HepG2 (cell line): ENCODE measurements around the gene HOXB2. TPM values are rescaled to one million over a fixed set of nuclear protein-coding genes. Genes with fewer than 3 reads are reported as not detected.

ENCODE experiments used
- ATAC-seq: fragments of 200-7000 bp; cut with Tn5 transposase; 3 replicates; pipeline ENCODE4 v1.9.1; 2020; ENCODE audit warnings: mild to moderate bottlenecking, moderate library complexity
- BruUV-seq: library from RNA; stranded (reverse); fragments of 400-500 nt; replicated peaks from 2 replicates; lab custom pipeline; 2021; lab: Mats Ljungman, UMichigan
- CTCF ChIA-PET: fragments of 300-600 bp; formaldehyde crosslinking; extraction: SDS; loops from one replicate; lab custom pipeline; 2021; ENCODE audit warnings: low total read pairs, inconsistent platforms, low intra/inter-chr PET ratio; lab: Yijun Ruan, JAX
- POLR2A ChIA-PET: fragments of 350-600 bp; sonication (Branson Sonifier 250); formaldehyde crosslinking; loops from one replicate; lab custom pipeline; 2020; ENCODE audit warnings: antibody characterized with exemption, inconsistent platforms; lab: Yijun Ruan, JAX
- DNase-seq: peaks from one replicate; pipeline ENCODE4 v3.0.0-alpha.2; 2015; ENCODE audit warnings: low spot score
- FAIRE-seq: peaks from 3 replicates; lab custom pipeline; 2011; peaks lifted over from hg19 to GRCh38; lab: Jason Lieb, UNC
- H2AFZ ChIP-seq: one replicate; pipeline ENCODE4 v1.6.1; 2011; ENCODE audit warnings: low read length, inconsistent platforms
- H3K27ac ChIP-seq: fragments of 300-600 bp; 3 replicates; pipeline ENCODE4 v1.8.0; 2011; ENCODE audit warnings: mixed run types, mild to moderate bottlenecking, mixed read lengths, low read length, inconsistent platforms; ENCODE audit not compliant: insufficient read depth; ENCODE audit errors: extremely low read length
- H3K27me3 ChIP-seq, 2 experiments: fragments of 200-600 bp in 1 of 2; 2 replicates in 1 of 2; 3 replicates in 1 of 2; pipeline versions ENCODE4 v1.6.0 to v1.8.0; 2011; ENCODE audit warnings: low read length in 2 of 2, mild to moderate bottlenecking in 2 of 2, moderate library complexity in 2 of 2, inconsistent platforms in 1 of 2; ENCODE audit not compliant: insufficient read depth in 2 of 2, control insufficient read depth in 1 of 2
- H3K36me3 ChIP-seq, 2 experiments: fragments of 200-600 bp in 1 of 2; replicated peaks in 1 of 2; 2 replicates in 1 of 2; 3 replicates in 1 of 2; pipeline versions ENCODE4 v1.5.1 to v1.8.0; 2011; ENCODE audit warnings: low read length in 2 of 2, inconsistent platforms in 1 of 2; ENCODE audit not compliant: insufficient read depth in 2 of 2, control insufficient read depth in 1 of 2
- H3K4me1 ChIP-seq: 2 replicates; pipeline ENCODE4 v1.5.1; 2012; ENCODE audit warnings: low read length, inconsistent platforms; ENCODE audit not compliant: insufficient read depth
- H3K4me2 ChIP-seq: 2 replicates; pipeline ENCODE4 v1.6.0; 2011; ENCODE audit warnings: low read depth, low read length, inconsistent platforms
- H3K4me3 ChIP-seq, 3 experiments: fragments of 200-600 bp in 1 of 3; sonication (generic), shearing (Covaris generic) in 1 of 3; replicated peaks in 1 of 3; 2 replicates each; pipeline ENCODE4 v1.5.1; 2011 to 2016; ENCODE audit warnings: low read length in 3 of 3, inconsistent platforms in 2 of 3, low read depth in 2 of 3, mild to moderate bottlenecking in 2 of 3, control low read depth in 1 of 3, mixed read lengths in 1 of 3; ENCODE audit not compliant: insufficient read depth in 1 of 3
- H3K79me2 ChIP-seq: one replicate; pipeline ENCODE4 v1.6.1; 2011; ENCODE audit warnings: low read length, inconsistent platforms; ENCODE audit not compliant: insufficient read depth
- H3K9ac ChIP-seq: 2 replicates; pipeline ENCODE4 v1.6.0; 2011; ENCODE audit warnings: mild to moderate bottlenecking, low read depth, low read length, inconsistent platforms; ENCODE audit not compliant: insufficient read depth
- H3K9me3 ChIP-seq: 2 replicates; pipeline ENCODE4 v1.5.1; 2012; ENCODE audit warnings: mild to moderate bottlenecking, low read length
- H4K20me1 ChIP-seq: 2 replicates; pipeline ENCODE4 v1.6.0; 2011; ENCODE audit warnings: inconsistent platforms, mild to moderate bottlenecking, low read length, moderate library complexity; ENCODE audit not compliant: insufficient read depth
- DNMT3B ChIP-seq: conservative IDR thresholded peaks from 2 replicates; pipeline ENCODE4 v1.6.1; 2016; ENCODE audit warnings: missing biosample characterization, control low read depth
- EED ChIP-seq: sonication (generic); formaldehyde crosslinking; IDR thresholded peaks from 2 replicates; pipeline ENCODE4 v1.5.0; 2020; ENCODE audit warnings: mild to moderate bottlenecking, missing genetic modification reagents
- FIP1L1 ChIP-seq: fragments of 200-400 bp; formaldehyde crosslinking; IDR thresholded peaks from 2 replicates; pipeline ENCODE4 v1.6.1; 2018; ENCODE audit warnings: low read depth, mild to moderate bottlenecking, low read length, moderate library complexity, borderline replicate concordance; ENCODE audit not compliant: insufficient read depth
- NR2F2 ChIP-seq: IDR thresholded peaks from 2 replicates; pipeline ENCODE4 v1.6.1; 2012; ENCODE audit warnings: low read depth, inconsistent platforms, borderline replicate concordance
- PRMT3 ChIP-seq: sonication (generic); formaldehyde crosslinking; IDR thresholded peaks from 2 replicates; pipeline ENCODE4 v1.8.1; 2022; ENCODE audit warnings: low read depth, mild to moderate bottlenecking, moderate library complexity, missing genetic modification reagents, borderline replicate concordance
- SMARCE1 ChIP-seq: fragments of 450-650 bp; IDR thresholded peaks from 2 replicates; pipeline ENCODE4 v1.6.1; 2017; ENCODE audit warnings: borderline replicate concordance
- ZBTB10 ChIP-seq: sonication (generic); formaldehyde crosslinking; IDR thresholded peaks from 2 replicates; pipeline ENCODE4 v1.4.0; 2020; ENCODE audit warnings: missing genetic modification reagents, borderline replicate concordance
- ZBTB3 ChIP-seq: sonication (generic); formaldehyde crosslinking; IDR thresholded peaks from 2 replicates; pipeline ENCODE4 v1.4.0; 2020; ENCODE audit warnings: low read depth, mild to moderate bottlenecking, moderate library complexity, missing genetic modification reagents, borderline replicate concordance
- ZNF10 ChIP-seq: sonication (generic); formaldehyde crosslinking; IDR thresholded peaks from 2 replicates; pipeline ENCODE4 v1.4.0; 2020; ENCODE audit warnings: mild to moderate bottlenecking, low read depth, missing genetic modification reagents, borderline replicate concordance
- ZNF329 ChIP-seq: sonication (generic); formaldehyde crosslinking; IDR thresholded peaks from 2 replicates; pipeline ENCODE4 v1.9.0; 2021; ENCODE audit warnings: low read depth, mild to moderate bottlenecking, missing genetic modification reagents
- ZNF354B ChIP-seq: sonication (generic); formaldehyde crosslinking; IDR thresholded peaks from 2 replicates; pipeline ENCODE4 v1.8.0; 2022; ENCODE audit warnings: mild to moderate bottlenecking, missing genetic modification reagents
- ZNF407 ChIP-seq: sonication (generic); formaldehyde crosslinking; IDR thresholded peaks from one replicate; pipeline ENCODE4 v1.5.1; 2020; ENCODE audit warnings: mild to moderate bottlenecking, missing genetic modification reagents; ENCODE audit errors: not compliant biosample characterization
- ZNF567 ChIP-seq: sonication (generic); formaldehyde crosslinking; IDR thresholded peaks from 2 replicates; pipeline ENCODE4 v1.8.1; 2023; ENCODE audit warnings: mild to moderate bottlenecking, missing genetic modification reagents, borderline replicate concordance
- WGBS: methylation state at CpG from one replicate; pipeline ENCODE4 v1.1.6; 2017; ENCODE audit warnings: low lambda C conversion rate; 5-methylcytosine and 5-hydroxymethylcytosine counted together
- in situ Hi-C: cut with HindIII; loops from 2 replicates; pipeline ENCODE4 v1.10.0; 2017; ENCODE audit warnings: low pct_unique_long_range_greater_than_20kb; ENCODE audit not compliant: extremely low pct_ligation_motif_present
- intact Hi-C: fragments of 100-400 bp; cut with micrococcal nuclease; formaldehyde crosslinking; loops from one replicate; pipeline ENCODE4 v1.10.0; 2022; ENCODE audit not compliant: unreplicated experiment
- polyA plus RNA-seq, 8 experiments: library from polyadenylated mRNA; depleted of rRNA in 3 of 8; stranded (reverse) in 7 of 8; unstranded in 1 of 8; fragments of >200 nt; fragmentation: Illumina TruSeq in 4 of 8; extraction: Trizol in 4 of 8; gene quantifications; 2 replicates each; pipeline versions ENCODE4 v1.2.1 to v1.2.3, GENCODE V29; 2011 to 2016; ENCODE audit warnings: low read depth in 4 of 8, missing spikeins in 1 of 8, mixed read lengths in 1 of 8; ENCODE audit not compliant: insufficient read depth in 1 of 8
- total RNA-seq, 5 experiments: library from RNA; depleted of rRNA; stranded (reverse); fragments of >200 nt; fragmentation: Illumina TruSeq; extraction: Trizol; gene quantifications; 2 replicates each; pipeline ENCODE4 v1.2.3, GENCODE V29; 2016; ENCODE audit warnings: low read depth in 1 of 5

HOXB2 gene
- total and polyA plus RNA-seq, 2 of the 13 experiments (the other 11 are each of a cell fraction or from before 2014, with no cell fraction given): not detected

GRCh38 chr17:48517478-48517877, 27.4 kb downstream of the HOXB2 start:
- no peak for DNase-seq
- Histone ChIP-seq H2AFZ (no peak overlapping the region), H3K27me3 (peaks cover 0 to 26% of the 10 kb centered on the region in 2 experiments; a peak in 1 of 5 replicates), H3K27ac (no peak overlapping the region), H3K9me3 (no peaks in the 10 kb centered on the region), H3K36me3 (no peaks in the 10 kb centered on the region), H4K20me1 (no peaks in the 10 kb centered on the region), H3K4me2 (no peak overlapping the region), H3K4me3 (no peak overlapping the region), H3K4me1 (no peaks in the 10 kb centered on the region), H3K79me2 (no peaks in the 10 kb centered on the region), H3K9ac (no peak overlapping the region)
- intact Hi-C loops (no loop called here), in situ Hi-C loops (no loop called here)
- no TSS peak for BruUV-seq
- ATAC-seq: no peak
- POLR2A ChIA-PET: no interaction called here
- no peak for FAIRE-seq
- CTCF ChIA-PET: no interaction called here
- 0% methylated on average over 3 of the region's 3 CpGs for WGBS
- TF ChIP-seq ZNF354B (CRISPR knock-in tag) (no peak), DNMT3B (CRISPR knock-in tag) (no peak), ZBTB10 (CRISPR knock-in tag) (no peak), ZBTB3 (CRISPR knock-in tag) (no peak), ZNF407 (CRISPR knock-in tag) (no peak), SMARCE1 (no peak), ZNF10 (CRISPR knock-in tag) (no peak), PRMT3 (no peak), NR2F2 (no peak), FIP1L1 (no peak), ZNF329 (no peak), ZNF567 (CRISPR knock-in tag) (no peak), EED (CRISPR knock-in tag) (no peak)
